HG02885 (cell line): ENCODE measurements around the gene RNF223.
A peak's percentile ranks its signal among the peaks of the same experiment; 100 is the strongest.
"Not testable (repeated sequence)": the region's sequence is repeated elsewhere in the genome, so short reads cannot be mapped to it uniquely, and the experiment has no call there.

Experiments used
- ATAC-seq: cut with Tn5 transposase; IDR thresholded peaks from one replicate; pipeline ENCODE4 v1.9.1; 2021; ENCODE audit warnings: mild to moderate bottlenecking; ENCODE audit not compliant: unreplicated experiment, poor library complexity

Gene RNF223

GRCh38 chr1:1074631-1075147 lies 583 bp upstream of the RNF223 start:
- ATAC-seq = no peak

- no peak for ATAC-seq
Observed at GRCh38 chr1:1072849-1073742, 1.0 kb downstream of the RNF223 start.

GRCh38 chr1:1072299-1072848 lies 1.7 kb downstream of the RNF223 start:
- ATAC-seq = no peak

- ATAC-seq = no peak
Observed at GRCh38 chr1:1071486-1072298, 2.4 kb downstream of the RNF223 start.

GRCh38 chr1:1069711-1070676 lies 4.1 kb downstream of the RNF223 start:
- ATAC-seq = no peak

GRCh38 chr1:1069056-1069710 lies 4.9 kb downstream of the RNF223 start:
- ATAC-seq = peak; percentile 70

GRCh38 chr1:1068517-1069055 lies 5.5 kb downstream of the RNF223 start:
- no peak for ATAC-seq

- no peak for ATAC-seq
Observed at GRCh38 chr1:1067860-1068516, 6.1 kb downstream of the RNF223 start.

GRCh38 chr1:1067284-1067859 lies 6.7 kb downstream of the RNF223 start:
- no peak for ATAC-seq

GRCh38 chr1:1066403-1067283 lies 7.5 kb downstream of the RNF223 start:
- ATAC-seq = no peak

- not testable (repeated sequence) for ATAC-seq
Observed at GRCh38 chr1:1065940-1066304, 8.2 kb downstream of the RNF223 start.

- no peak for ATAC-seq
Observed at GRCh38 chr1:1065265-1065939, 8.7 kb downstream of the RNF223 start.

- ATAC-seq = peak; percentile 46
Observed at GRCh38 chr1:1063945-1064831, 9.9 kb downstream of the RNF223 start.

GRCh38 chr1:1063261-1063944 lies 10.7 kb downstream of the RNF223 start:
- no peak for ATAC-seq
